ENCODE measurements around the gene SUMF2. TPM values are rescaled to one million over a fixed set of nuclear protein-coding genes. Genes with fewer than 3 reads are reported as not detected.
"Not testable (repeated sequence)": the region's sequence is repeated elsewhere in the genome, so short reads cannot be mapped to it uniquely, and the experiment has no call there.

The SUMF2 gene
- polyA plus RNA-seq, 1 donor = 215 TPM

- DNase-seq; H3K27me3 ChIP-seq (ENCODE audit: control insufficient read depth, insufficient read depth, low read length); H3K27ac ChIP-seq (ENCODE audit: low read length); H3K4me1 ChIP-seq (ENCODE audit: control insufficient read depth, insufficient read depth, low read length); H3K9me3 ChIP-seq (ENCODE audit: control insufficient read depth, low read depth, low read length); H3K4me3 ChIP-seq (ENCODE audit: low read length): not testable (repeated sequence)
- no CpG with 5 or more reads among the region's 9 CpGs for WGBS (ENCODE audit: insufficient coverage, low lambda C conversion rate)
- H3K36me3 ChIP-seq (ENCODE audit: control insufficient read depth, insufficient read depth, low read length) = peaks cover 48% of the 10 kb centered on the region
Observed at GRCh38 chr7:56104138-56104537, 40.1 kb downstream of the SUMF2 start.

DNA sequence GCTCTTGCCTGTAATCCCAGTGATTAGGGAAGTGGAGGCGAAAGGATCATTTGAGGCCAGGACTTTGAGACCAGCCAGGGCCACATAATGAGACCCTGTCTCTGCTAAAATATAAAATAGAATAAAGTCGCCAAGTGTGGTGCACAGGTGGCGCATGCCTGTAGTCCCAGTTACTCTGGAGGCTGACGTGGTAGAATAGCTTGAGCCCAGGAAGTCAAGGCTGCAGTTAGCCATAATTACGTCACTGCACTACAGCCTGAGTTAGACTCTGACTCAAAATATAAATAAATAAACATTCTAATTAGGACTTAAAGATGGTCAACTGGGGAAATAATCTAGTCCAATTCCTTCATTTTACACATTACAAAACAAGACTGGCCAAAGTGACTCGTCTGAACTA lies 41.4 kb downstream of the SUMF2 start:
- peaks cover 38% of the 10 kb centered on the region for H3K36me3 ChIP-seq (ENCODE audit: control insufficient read depth, insufficient read depth, low read length)
- DNase-seq = peak; percentile 43 to 77
- H3K4me1 ChIP-seq (ENCODE audit: control insufficient read depth, insufficient read depth, low read length) = peaks cover 6% of the 10 kb centered on the region
- H3K27ac ChIP-seq (ENCODE audit: low read length) = peak overlapping the region; percentile 85
- no peaks in the 10 kb centered on the region for H3K9me3 ChIP-seq (ENCODE audit: control insufficient read depth, low read depth, low read length)
- no peaks in the 10 kb centered on the region for H3K27me3 ChIP-seq (ENCODE audit: control insufficient read depth, insufficient read depth, low read length)
- peak overlapping the region; percentile 76 for H3K4me3 ChIP-seq (ENCODE audit: low read length)
- WGBS (ENCODE audit: insufficient coverage, low lambda C conversion rate) = 0% methylated on average over 1 of the region's 6 CpGs

- peak within 1 kb of the TSS; percentile 76 for H3K4me3 ChIP-seq (ENCODE audit: low read length)
- H3K27me3 ChIP-seq (ENCODE audit: control insufficient read depth, insufficient read depth, low read length) = no peaks in the 10 kb centered on the region
- H3K4me1 ChIP-seq (ENCODE audit: control insufficient read depth, insufficient read depth, low read length) = peaks cover 6% of the 10 kb centered on the region
- peaks cover 29% of the 10 kb centered on the region for H3K36me3 ChIP-seq (ENCODE audit: control insufficient read depth, insufficient read depth, low read length)
- peak within 1 kb of the TSS; percentile 85 for H3K27ac ChIP-seq (ENCODE audit: low read length)
- WGBS (ENCODE audit: insufficient coverage, low lambda C conversion rate) = no CpG with 5 or more reads among the region's 57 CpGs
- no peaks in the 10 kb centered on the region for H3K9me3 ChIP-seq (ENCODE audit: control insufficient read depth, low read depth, low read length)
- peak; percentile 99 for DNase-seq
Observed at GRCh38 chr7:56106108-56107073, 42.3 kb downstream of the SUMF2 start, which contains the start of gene CHCHD2. CHCHD2 (minus strand) TSS chr7:56106476; CDS start chr7:56106413, 63 bp downstream.

- H3K4me3 ChIP-seq (ENCODE audit: low read length) = no peak overlapping the region
- WGBS (ENCODE audit: insufficient coverage, low lambda C conversion rate) = no CpG with 5 or more reads among the region's 1 CpG
- no peaks in the 10 kb centered on the region for H3K27me3 ChIP-seq (ENCODE audit: control insufficient read depth, insufficient read depth, low read length)
- no peak overlapping the region for H3K27ac ChIP-seq (ENCODE audit: low read length)
- H3K4me1 ChIP-seq (ENCODE audit: control insufficient read depth, insufficient read depth, low read length) = peaks cover 6% of the 10 kb centered on the region
- H3K36me3 ChIP-seq (ENCODE audit: control insufficient read depth, insufficient read depth, low read length) = peaks cover 14% of the 10 kb centered on the region
- DNase-seq = no peak
- H3K9me3 ChIP-seq (ENCODE audit: control insufficient read depth, low read depth, low read length) = no peaks in the 10 kb centered on the region
Observed at GRCh38 chr7:56107954-56108258, 43.8 kb downstream of the SUMF2 start.

DNA sequence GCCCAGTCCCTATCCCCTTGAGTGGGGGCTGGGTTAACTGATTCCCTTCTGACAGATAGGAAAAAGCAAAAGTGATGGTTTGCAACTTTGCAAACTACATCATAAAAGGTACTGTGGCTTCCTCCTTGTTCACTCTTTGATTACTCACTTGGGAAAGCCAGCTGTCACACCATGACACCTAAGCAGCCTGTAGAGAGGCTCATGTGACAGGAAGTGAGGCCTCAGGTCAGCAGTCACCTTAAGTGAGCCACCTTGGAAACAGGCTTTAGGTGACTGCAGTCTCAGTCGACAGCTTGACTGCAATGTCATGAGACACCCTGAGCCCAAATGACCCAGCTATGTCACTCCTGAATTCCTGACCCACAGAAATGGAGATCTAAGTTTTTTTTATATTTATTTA lies 46.5 kb downstream of the SUMF2 start:
- DNase-seq = no peak
- Histone ChIP-seq H3K9me3 (ENCODE audit: control insufficient read depth, low read depth, low read length) (no peaks in the 10 kb centered on the region), H3K36me3 (ENCODE audit: control insufficient read depth, insufficient read depth, low read length) (no peaks in the 10 kb centered on the region), H3K27me3 (ENCODE audit: control insufficient read depth, insufficient read depth, low read length) (peaks cover under 1% of the 10 kb centered on the region), H3K4me1 (ENCODE audit: control insufficient read depth, insufficient read depth, low read length) (no peaks in the 10 kb centered on the region), H3K27ac (ENCODE audit: low read length) (no peak overlapping the region), H3K4me3 (ENCODE audit: low read length) (no peak overlapping the region)
- WGBS (ENCODE audit: insufficient coverage, low lambda C conversion rate) = no CpG with 5 or more reads among the region's 1 CpG

DNA sequence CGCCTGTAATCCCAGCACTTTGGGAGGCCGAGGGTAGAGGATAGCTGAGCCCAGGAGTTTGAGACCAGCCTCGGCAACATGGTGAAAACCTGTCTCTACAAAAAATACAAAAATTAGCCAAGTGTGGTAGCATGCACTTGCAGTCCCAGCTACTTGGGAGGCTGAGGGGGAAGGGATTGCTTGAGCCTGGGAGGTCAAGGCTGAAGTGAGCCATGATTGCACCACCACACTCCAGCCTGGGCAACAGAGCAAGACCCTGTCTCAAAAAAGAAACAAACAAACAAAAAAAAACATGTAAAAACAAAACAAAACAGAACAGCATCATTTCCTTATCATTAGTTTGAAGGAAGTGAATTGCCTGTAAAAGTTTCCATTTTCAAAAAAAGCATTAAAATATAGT lies 48.2 kb downstream of the SUMF2 start:
- H3K4me3 ChIP-seq (ENCODE audit: low read length); H3K36me3 ChIP-seq (ENCODE audit: control insufficient read depth, insufficient read depth, low read length); DNase-seq; H3K9me3 ChIP-seq (ENCODE audit: control insufficient read depth, low read depth, low read length); H3K4me1 ChIP-seq (ENCODE audit: control insufficient read depth, insufficient read depth, low read length); H3K27ac ChIP-seq (ENCODE audit: low read length): not testable (repeated sequence)
- peaks cover 11% of the 10 kb centered on the region for H3K27me3 ChIP-seq (ENCODE audit: control insufficient read depth, insufficient read depth, low read length)
- no CpG with 5 or more reads among the region's 3 CpGs for WGBS (ENCODE audit: insufficient coverage, low lambda C conversion rate)

- H3K4me3 ChIP-seq (ENCODE audit: low read length) = no peak within 1 kb of the TSS
- peaks cover 11% of the 10 kb centered on the region for H3K27me3 ChIP-seq (ENCODE audit: control insufficient read depth, insufficient read depth, low read length)
- H3K9me3 ChIP-seq (ENCODE audit: control insufficient read depth, low read depth, low read length) = peaks cover 3% of the 10 kb centered on the region
- no peaks in the 10 kb centered on the region for H3K4me1 ChIP-seq (ENCODE audit: control insufficient read depth, insufficient read depth, low read length)
- no peak within 1 kb of the TSS for H3K27ac ChIP-seq (ENCODE audit: low read length)
- WGBS (ENCODE audit: insufficient coverage, low lambda C conversion rate) = no CpG with 5 or more reads among the region's 65 CpGs
- peak in 1 of 2 donors; percentile 50 for DNase-seq
- H3K36me3 ChIP-seq (ENCODE audit: control insufficient read depth, insufficient read depth, low read length) = no peaks in the 10 kb centered on the region
Observed at GRCh38 chr7:56115852-56116538, 51.9 kb downstream of the SUMF2 start, which contains the start of gene NUPR2. NUPR2 (minus strand) TSS chr7:56116417; CDS start chr7:56116314, 103 bp downstream.

- H3K4me1 ChIP-seq (ENCODE audit: control insufficient read depth, insufficient read depth, low read length) = no peaks in the 10 kb centered on the region
- no peaks in the 10 kb centered on the region for H3K36me3 ChIP-seq (ENCODE audit: control insufficient read depth, insufficient read depth, low read length)
- WGBS (ENCODE audit: insufficient coverage, low lambda C conversion rate) = no CpG with 5 or more reads among the region's 6 CpGs
- H3K27me3 ChIP-seq (ENCODE audit: control insufficient read depth, insufficient read depth, low read length) = peaks cover 2% of the 10 kb centered on the region
- no peak overlapping the region for H3K27ac ChIP-seq (ENCODE audit: low read length)
- H3K9me3 ChIP-seq (ENCODE audit: control insufficient read depth, low read depth, low read length) = no peaks in the 10 kb centered on the region
- no peak for DNase-seq
- H3K4me3 ChIP-seq (ENCODE audit: low read length) = no peak overlapping the region
Observed at GRCh38 chr7:56121440-56121839, 57.4 kb downstream of the SUMF2 start.

- no peak overlapping the region for H3K27ac ChIP-seq (ENCODE audit: low read length)
- no peak for DNase-seq
- no peak overlapping the region for H3K4me3 ChIP-seq (ENCODE audit: low read length)
- H3K27me3 ChIP-seq (ENCODE audit: control insufficient read depth, insufficient read depth, low read length) = no peaks in the 10 kb centered on the region
- H3K4me1 ChIP-seq (ENCODE audit: control insufficient read depth, insufficient read depth, low read length) = no peaks in the 10 kb centered on the region
- H3K9me3 ChIP-seq (ENCODE audit: control insufficient read depth, low read depth, low read length) = no peaks in the 10 kb centered on the region
- H3K36me3 ChIP-seq (ENCODE audit: control insufficient read depth, insufficient read depth, low read length) = no peaks in the 10 kb centered on the region
- no CpG with 5 or more reads among the region's 6 CpGs for WGBS (ENCODE audit: insufficient coverage, low lambda C conversion rate)
Observed at GRCh38 chr7:56124981-56125380, 60.9 kb downstream of the SUMF2 start.

- WGBS (ENCODE audit: insufficient coverage, low lambda C conversion rate) = 100% methylated on average over 1 of the region's 8 CpGs
- H3K4me3 ChIP-seq (ENCODE audit: low read length) = no peak overlapping the region
- H3K36me3 ChIP-seq (ENCODE audit: control insufficient read depth, insufficient read depth, low read length) = no peaks in the 10 kb centered on the region
- H3K9me3 ChIP-seq (ENCODE audit: control insufficient read depth, low read depth, low read length) = no peaks in the 10 kb centered on the region
- no peaks in the 10 kb centered on the region for H3K27me3 ChIP-seq (ENCODE audit: control insufficient read depth, insufficient read depth, low read length)
- no peak overlapping the region for H3K27ac ChIP-seq (ENCODE audit: low read length)
- no peaks in the 10 kb centered on the region for H3K4me1 ChIP-seq (ENCODE audit: control insufficient read depth, insufficient read depth, low read length)
- DNase-seq = no peak
Observed at GRCh38 chr7:56125831-56126230, 61.7 kb downstream of the SUMF2 start.
